Naive thymus-derived CD4-positive, alpha-beta T cell (primary cell): Measurements from ENCODE around the gene DNAI4. TPM values are rescaled to one million over a fixed set of nuclear protein-coding genes. Genes with fewer than 3 reads are reported as not detected.
A peak's percentile ranks its signal among the peaks of the same experiment; 100 is the strongest.

Source experiments
- ATAC-seq: fragments of 150-1000 bp; cut with Tn5 transposase; 2 replicates; pipeline ENCODE4 v1.10.0; 2021; ENCODE audit warnings: mild to moderate bottlenecking, moderate library complexity
- CTCF ChIA-PET: fragments of 350-600 bp; sonication (Branson Sonifier 250); formaldehyde crosslinking; loops from one replicate; lab custom pipeline; 2021; ENCODE audit warnings: antibody characterized with exemption; lab: Charles Lee
- POLR2A ChIA-PET: fragments of 350-600 bp; sonication (Branson Sonifier 250); formaldehyde crosslinking; loops from one replicate; lab custom pipeline; 2021; ENCODE audit warnings: antibody characterized with exemption, inconsistent platforms; lab: Charles Lee
- DNase-seq, 9 donors: peaks; one replicate each; pipeline versions ENCODE4 v3.0.0 to v3.0.0-alpha.2; 2020 to 2022; ENCODE audit warnings: mixed read lengths in 1 of 9
- H3K27ac ChIP-seq: one replicate; pipeline ENCODE4 v1.7.0; 2013; ENCODE audit warnings: mild to moderate bottlenecking, low read depth, low read length, moderate library complexity
- H3K27me3 ChIP-seq, 2 donors: one replicate each; pipeline ENCODE4 v1.7.0; 2013; ENCODE audit warnings: low read length in 2 of 2, mild to moderate bottlenecking in 2 of 2, moderate library complexity in 2 of 2; ENCODE audit not compliant: control insufficient read depth in 2 of 2, insufficient read depth in 2 of 2
- H3K36me3 ChIP-seq, 3 experiments: 1 replicate in 2 of 3; 2 replicates in 1 of 3; pipeline ENCODE4 v1.7.0; 2013; ENCODE audit warnings: low read length in 3 of 3, mild to moderate bottlenecking in 3 of 3, moderate library complexity in 1 of 3; ENCODE audit not compliant: insufficient read depth in 3 of 3, control insufficient read depth in 2 of 3
- H3K4me1 ChIP-seq, 2 donors: one replicate each; pipeline ENCODE4 v1.7.0; 2013; ENCODE audit warnings: low read length in 2 of 2, mild to moderate bottlenecking in 2 of 2, moderate library complexity in 1 of 2; ENCODE audit not compliant: control insufficient read depth in 2 of 2, insufficient read depth in 2 of 2
- H3K4me3 ChIP-seq: 2 replicates; pipeline ENCODE4 v1.7.0; 2013; ENCODE audit warnings: mild to moderate bottlenecking, low read length
- H3K9me3 ChIP-seq, 3 experiments: 1 replicate in 2 of 3; 2 replicates in 1 of 3; pipeline ENCODE4 v1.7.0; 2013; ENCODE audit warnings: low read length in 3 of 3; ENCODE audit not compliant: control insufficient read depth in 2 of 3
- H3K27ac Mint-ChIP-seq, 9 donors: one replicate each; pipeline ENCODE4 v1.8.0; 2020 to 2022; ENCODE audit warnings: mixed read lengths in 9 of 9, mild to moderate bottlenecking in 8 of 9, moderate library complexity in 5 of 9, inconsistent platforms in 2 of 9
- H3K27me3 Mint-ChIP-seq, 5 donors: one replicate each; pipeline ENCODE4 v1.8.0; 2021 to 2022; ENCODE audit warnings: mixed read lengths in 5 of 5, mild to moderate bottlenecking in 1 of 5
- H3K36me3 Mint-ChIP-seq, 5 donors: one replicate each; pipeline ENCODE4 v1.8.0; 2020 to 2022; ENCODE audit warnings: mixed read lengths in 5 of 5, mild to moderate bottlenecking in 3 of 5, inconsistent platforms in 1 of 5
- H3K4me1 Mint-ChIP-seq, 7 donors: one replicate each; pipeline ENCODE4 v1.8.0; 2020 to 2022; ENCODE audit warnings: mixed read lengths in 7 of 7, mild to moderate bottlenecking in 3 of 7, inconsistent platforms in 1 of 7
- H3K4me3 Mint-ChIP-seq, 10 donors: one replicate each; pipeline ENCODE4 v1.8.0; 2020 to 2022; ENCODE audit warnings: mild to moderate bottlenecking in 10 of 10, mixed read lengths in 10 of 10, moderate library complexity in 6 of 10, inconsistent platforms in 2 of 10
- H3K9me3 Mint-ChIP-seq, 11 donors: one replicate each; pipeline ENCODE4 v1.8.0; 2020 to 2022; ENCODE audit warnings: mixed read lengths in 11 of 11, mild to moderate bottlenecking in 4 of 11, inconsistent platforms in 1 of 11, moderate library complexity in 1 of 11
- intact Hi-C, 2 donors: fragments of 100-400 bp; cut with micrococcal nuclease; formaldehyde crosslinking; loops; one replicate each; pipeline ENCODE4 v1.15.1; 2023
- polyA plus RNA-seq, 2 donors: library from polyadenylated mRNA; unstranded; fragments of 300-500 nt; fragmentation: Illumina TruSeq; gene quantifications; one replicate each; pipeline ENCODE4 v1.2.3, GENCODE V29; 2021
- total RNA-seq, 6 experiments: library from RNA in 5 of 6; stranded (reverse) in 5 of 6; gene quantifications; 1 replicate in 5 of 6; 2 replicates in 1 of 6; pipeline ENCODE4 v1.2.3 and lab custom pipeline; 2021 to 2026

Gene DNAI4
- total and polyA plus RNA-seq, 7 experiments from 2014 or later, result 1.3 to 10.7 (median 2.3) TPM

- CTCF ChIA-PET, result interaction anchor here (0.6 kb wide), 1 partner anchor 178 kb away, joined by 4 read pairs; no protein-coding TSS in a partner anchor
- H3K4me3 Mint-ChIP-seq, result no peak overlapping the region
Observed at GRCh38 chr1:66951513-66951912, 26.9 kb upstream of the DNAI4 start.

GRCh38 chr1:66947267-66947666 is 22.6 kb upstream of the DNAI4 start:
- Mint-ChIP-seq H3K36me3 (peaks cover 17 to 47% (median 21%) of the 10 kb centered on the region in 5 donors), H3K4me1 (peaks cover 21 to 70% (median 53%) of the 10 kb centered on the region in 7 donors), H3K4me3 (no peak overlapping the region), H3K27ac (peak overlapping the region in 8 of 9 donors; percentile 31 to 82 (median 66)), H3K9me3 (no peaks in the 10 kb centered on the region), H3K27me3 (no peaks in the 10 kb centered on the region)
- Histone ChIP-seq H3K4me1 (peaks cover 5 to 13% of the 10 kb centered on the region in 2 donors), H3K36me3 (peaks cover 3 to 54% (median 9%) of the 10 kb centered on the region in 3 experiments), H3K27ac (no peak overlapping the region), H3K4me3 (no peak overlapping the region), H3K27me3 (no peaks in the 10 kb centered on the region), H3K9me3 (no peaks in the 10 kb centered on the region)
- ChIA-PET POLR2A (interaction anchor here (1.4 kb wide), 1 partner anchor 15 kb away, joined by 3 read pairs; no protein-coding TSS in a partner anchor), CTCF (no interaction called here)
- ATAC-seq, result no peak
- no peak for DNase-seq
- intact Hi-C loops, result loop anchor here in 1 of 2 donors (1.0 to 2.0 kb wide), 2 partner anchors 9 to 16 kb away; no protein-coding TSS in a partner anchor

More at GRCh38 chr1:66951513-66951912, 26.9 kb upstream of the DNAI4 start:
- POLR2A ChIA-PET, result interaction anchor here (0.7 to 1.0 kb wide), 2 partner anchors 8 to 19 kb away, joined by 3 read pairs; no protein-coding TSS in a partner anchor
- Histone ChIP-seq H3K36me3 (peaks cover 3 to 68% (median 9%) of the 10 kb centered on the region in 3 experiments), H3K9me3 (no peaks in the 10 kb centered on the region), H3K4me1 (peaks cover 0 to 6% of the 10 kb centered on the region in 2 donors), H3K27me3 (no peaks in the 10 kb centered on the region), H3K4me3 (no peak overlapping the region), H3K27ac (no peak overlapping the region)
- intact Hi-C loops, result loop anchor here in 1 of 2 donors (5.0 kb wide), 1 partner anchor 184 kb away; no protein-coding TSS in a partner anchor
- ATAC-seq, result no peak
- Mint-ChIP-seq H3K27me3 (no peaks in the 10 kb centered on the region), H3K4me1 (peaks cover 20 to 72% (median 57%) of the 10 kb centered on the region in 7 donors), H3K27ac (peak overlapping the region in 5 of 9 donors; percentile 9 to 72 (median 18)), H3K9me3 (no peaks in the 10 kb centered on the region), H3K36me3 (peaks cover 11 to 56% (median 21%) of the 10 kb centered on the region in 5 donors)
- DNase-seq, result no peak

- Histone ChIP-seq H3K4me3 (no peak overlapping the region), H3K36me3 (peaks cover 3 to 38% (median 13%) of the 10 kb centered on the region in 3 experiments), H3K4me1 (peaks cover 18 to 30% of the 10 kb centered on the region in 2 donors), H3K27me3 (no peaks in the 10 kb centered on the region), H3K27ac (no peak overlapping the region), H3K9me3 (no peaks in the 10 kb centered on the region)
- intact Hi-C loops, result loop anchor here in 1 of 2 donors (1.0 kb wide), 1 partner anchor 16 kb away; no protein-coding TSS in a partner anchor
- ATAC-seq (no peak), DNase-seq (no peak)
- ChIA-PET CTCF (no interaction called here), POLR2A (interaction anchor here (1.1 to 2.2 kb wide), 2 partner anchors 10 to 20 kb away, joined by 3 to 6 read pairs; partner anchors contain the start of genes DNAI4 and MIER1)
- no peak overlapping the region for H3K27ac Mint-ChIP-seq
- H3K36me3 Mint-ChIP-seq, result peaks cover 13 to 45% (median 21%) of the 10 kb centered on the region in 5 donors
- no peak overlapping the region for H3K4me3 Mint-ChIP-seq
- H3K27me3 Mint-ChIP-seq, result no peaks in the 10 kb centered on the region
- H3K4me1 Mint-ChIP-seq, result peaks cover 28 to 77% (median 64%) of the 10 kb centered on the region in 7 donors
- no peaks in the 10 kb centered on the region for H3K9me3 Mint-ChIP-seq
Observed at GRCh38 chr1:66945316-66945715, 20.7 kb upstream of the DNAI4 start.

- H3K27ac Mint-ChIP-seq, result peak overlapping the region in 1 of 9 donors; percentile 28
- POLR2A ChIA-PET, result interaction anchor here (1.0 to 2.2 kb wide), 4 partner anchors 9 to 20 kb away, joined by 3 to 6 read pairs (median 4); partner anchors contain the start of genes DNAI4 and MIER1
Observed at GRCh38 chr1:66944330-66945274, 19.9 kb upstream of the DNAI4 start.

GRCh38 chr1:66943361-66943969 is 18.8 kb upstream of the DNAI4 start:
- Mint-ChIP-seq H3K27ac (peak overlapping the region in 8 of 9 donors; percentile 1 to 91 (median 54)), H3K36me3 (peaks cover 13 to 41% (median 23%) of the 10 kb centered on the region in 5 donors), H3K27me3 (no peaks in the 10 kb centered on the region), H3K4me1 (peaks cover 39 to 87% (median 78%) of the 10 kb centered on the region in 7 donors), H3K9me3 (no peaks in the 10 kb centered on the region), H3K4me3 (peak overlapping the region in 2 of 10 donors; percentile 11 to 59)
- intact Hi-C loops, result no loop called here
- ATAC-seq (no peak), DNase-seq (no peak)
- Histone ChIP-seq H3K27ac (no peak overlapping the region), H3K36me3 (peaks cover 3 to 26% (median 13%) of the 10 kb centered on the region in 3 experiments), H3K4me3 (no peak overlapping the region), H3K4me1 (peaks cover 26 to 30% of the 10 kb centered on the region in 2 donors), H3K27me3 (no peaks in the 10 kb centered on the region), H3K9me3 (no peaks in the 10 kb centered on the region)
- POLR2A ChIA-PET, result interaction anchor here (1.0 to 2.2 kb wide), 2 partner anchors 14 to 19 kb away, joined by 3 to 6 read pairs; partner anchors contain the start of genes DNAI4 and MIER1
- CTCF ChIA-PET, result no interaction called here

More at GRCh38 chr1:66944330-66945274, 19.9 kb upstream of the DNAI4 start:
- Mint-ChIP-seq H3K9me3 (no peaks in the 10 kb centered on the region), H3K4me1 (peaks cover 35 to 84% (median 71%) of the 10 kb centered on the region in 7 donors), H3K27me3 (no peaks in the 10 kb centered on the region), H3K36me3 (peaks cover 13 to 45% (median 21%) of the 10 kb centered on the region in 5 donors), H3K4me3 (no peak overlapping the region)
- no peak overlapping the region for H3K27ac ChIP-seq
- peaks cover 20 to 30% of the 10 kb centered on the region in 2 donors for H3K4me1 ChIP-seq
- no peak for ATAC-seq
- no peaks in the 10 kb centered on the region for H3K9me3 ChIP-seq
- H3K27me3 ChIP-seq, result no peaks in the 10 kb centered on the region
- intact Hi-C loops, result loop anchor here in 1 of 2 donors (1.0 kb wide), 1 partner anchor 17 kb away; no protein-coding TSS in a partner anchor
- CTCF ChIA-PET, result no interaction called here
- H3K36me3 ChIP-seq, result peaks cover 3 to 35% (median 13%) of the 10 kb centered on the region in 3 experiments
- no peak overlapping the region for H3K4me3 ChIP-seq
- no peak for DNase-seq

- H3K27ac Mint-ChIP-seq, result peak overlapping the region in 4 of 9 donors; percentile 6 to 80 (median 47)
- peaks cover 1 to 18% (median 9%) of the 10 kb centered on the region in 5 donors for H3K36me3 Mint-ChIP-seq
- H3K27me3 ChIP-seq, result no peaks in the 10 kb centered on the region
- ChIA-PET POLR2A (no interaction called here), CTCF (no interaction called here)
- peak overlapping the region in 6 of 10 donors; percentile 11 to 61 (median 44) for H3K4me3 Mint-ChIP-seq
- no peak for DNase-seq
- intact Hi-C loops, result no loop called here
- no peaks in the 10 kb centered on the region for H3K9me3 ChIP-seq
- no peak overlapping the region for H3K27ac ChIP-seq
- H3K36me3 ChIP-seq, result peaks cover 0 to 4% (median 4%) of the 10 kb centered on the region in 3 experiments
- ATAC-seq, result no peak
- no peaks in the 10 kb centered on the region for H3K9me3 Mint-ChIP-seq
- peaks cover 25 to 42% of the 10 kb centered on the region in 2 donors for H3K4me1 ChIP-seq
- H3K27me3 Mint-ChIP-seq, result no peaks in the 10 kb centered on the region
- no peak overlapping the region for H3K4me3 ChIP-seq
- H3K4me1 Mint-ChIP-seq, result peaks cover 46 to 88% (median 76%) of the 10 kb centered on the region in 7 donors
Observed at GRCh38 chr1:66940981-66941380, 16.3 kb upstream of the DNAI4 start.
